BJ (cell line): ENCODE results near the gene FAAP24. TPM values are rescaled to one million over a fixed set of nuclear protein-coding genes. Genes with fewer than 3 reads are reported as not detected.
"Not testable (repeated sequence)": the region's sequence is repeated elsewhere in the genome, so short reads cannot be mapped to it uniquely, and the experiment has no call there.

Source experiments
- CTCF ChIA-PET: fragments of 350-600 bp; formaldehyde crosslinking; extraction: SDS; loops from one replicate; lab custom pipeline; 2021; ENCODE audit warnings: antibody characterized with exemption, inconsistent platforms; lab: Yijun Ruan, JAX
- POLR2A ChIA-PET: fragments of 300-600 bp; sonication (Branson Sonifier 250); formaldehyde crosslinking; extraction: SDS; loops from one replicate; lab custom pipeline; 2021; ENCODE audit warnings: antibody characterized with exemption; lab: Charles Lee
- DNase-seq: peaks from one replicate; pipeline ENCODE4 v3.0.0-alpha.2; 2011; ENCODE audit warnings: low read depth
- H3K27me3 ChIP-seq: 2 replicates; pipeline ENCODE4 v1.6.0; 2011; ENCODE audit warnings: low read length; ENCODE audit not compliant: control insufficient read depth, insufficient read depth
- H3K36me3 ChIP-seq: 2 replicates; pipeline ENCODE4 v1.5.1; 2011; ENCODE audit warnings: low read length; ENCODE audit not compliant: control insufficient read depth, insufficient read depth
- H3K4me3 ChIP-seq: 2 replicates; pipeline ENCODE4 v1.5.1; 2011; ENCODE audit warnings: low read depth, mild to moderate bottlenecking, control low read depth, low read length
- polyA plus RNA-seq: library from polyadenylated mRNA; depleted of rRNA; stranded (reverse); fragments of >200 nt; gene quantifications from 2 replicates; pipeline ENCODE4 v1.2.3, GENCODE V29; 2011; rRNA removed
- TF ChIP-seq, protein P1 (sequence below): IDR thresholded peaks from 2 replicates; pipeline ENCODE4 v1.5.1; 2011; ENCODE audit warnings: low read depth, mild to moderate bottlenecking, control low read depth, inconsistent platforms, low read length, moderate library complexity; ENCODE audit not compliant: insufficient read depth

FAAP24 gene
- polyA plus RNA-seq, 1 experiment = 5.5 TPM

- Histone ChIP-seq H3K27me3 (no peaks in the 10 kb centered on the region), H3K36me3 (peaks cover 1% of the 10 kb centered on the region; the same call in 1 of the 2 replicates), H3K4me3 (no peak overlapping the region)
- ChIA-PET POLR2A (no interaction called here), CTCF (interaction anchor here (0.6 to 0.8 kb wide), 2 partner anchors 18 to 1160 kb away, joined by 3 read pairs; no protein-coding TSS in a partner anchor)
- DNase-seq = no peak
- TF ChIP-seq, protein P1, sequence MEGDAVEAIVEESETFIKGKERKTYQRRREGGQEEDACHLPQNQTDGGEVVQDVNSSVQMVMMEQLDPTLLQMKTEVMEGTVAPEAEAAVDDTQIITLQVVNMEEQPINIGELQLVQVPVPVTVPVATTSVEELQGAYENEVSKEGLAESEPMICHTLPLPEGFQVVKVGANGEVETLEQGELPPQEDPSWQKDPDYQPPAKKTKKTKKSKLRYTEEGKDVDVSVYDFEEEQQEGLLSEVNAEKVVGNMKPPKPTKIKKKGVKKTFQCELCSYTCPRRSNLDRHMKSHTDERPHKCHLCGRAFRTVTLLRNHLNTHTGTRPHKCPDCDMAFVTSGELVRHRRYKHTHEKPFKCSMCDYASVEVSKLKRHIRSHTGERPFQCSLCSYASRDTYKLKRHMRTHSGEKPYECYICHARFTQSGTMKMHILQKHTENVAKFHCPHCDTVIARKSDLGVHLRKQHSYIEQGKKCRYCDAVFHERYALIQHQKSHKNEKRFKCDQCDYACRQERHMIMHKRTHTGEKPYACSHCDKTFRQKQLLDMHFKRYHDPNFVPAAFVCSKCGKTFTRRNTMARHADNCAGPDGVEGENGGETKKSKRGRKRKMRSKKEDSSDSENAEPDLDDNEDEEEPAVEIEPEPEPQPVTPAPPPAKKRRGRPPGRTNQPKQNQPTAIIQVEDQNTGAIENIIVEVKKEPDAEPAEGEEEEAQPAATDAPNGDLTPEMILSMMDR = no peak
Observed at GRCh38 chr19:33022472-33023116, 50.6 kb downstream of the FAAP24 start.

GRCh38 chr19:33024398-33024797 is 52.4 kb downstream of the FAAP24 start:
- no peak overlapping the region for H3K4me3 ChIP-seq
- no peaks in the 10 kb centered on the region for H3K27me3 ChIP-seq
- TF ChIP-seq, protein P1 = no peak
- ChIA-PET CTCF (no interaction called here), POLR2A (no interaction called here)
- no peak for DNase-seq
- H3K36me3 ChIP-seq = peaks cover 1% of the 10 kb centered on the region; the same call in 1 of the 2 replicates

DNA sequence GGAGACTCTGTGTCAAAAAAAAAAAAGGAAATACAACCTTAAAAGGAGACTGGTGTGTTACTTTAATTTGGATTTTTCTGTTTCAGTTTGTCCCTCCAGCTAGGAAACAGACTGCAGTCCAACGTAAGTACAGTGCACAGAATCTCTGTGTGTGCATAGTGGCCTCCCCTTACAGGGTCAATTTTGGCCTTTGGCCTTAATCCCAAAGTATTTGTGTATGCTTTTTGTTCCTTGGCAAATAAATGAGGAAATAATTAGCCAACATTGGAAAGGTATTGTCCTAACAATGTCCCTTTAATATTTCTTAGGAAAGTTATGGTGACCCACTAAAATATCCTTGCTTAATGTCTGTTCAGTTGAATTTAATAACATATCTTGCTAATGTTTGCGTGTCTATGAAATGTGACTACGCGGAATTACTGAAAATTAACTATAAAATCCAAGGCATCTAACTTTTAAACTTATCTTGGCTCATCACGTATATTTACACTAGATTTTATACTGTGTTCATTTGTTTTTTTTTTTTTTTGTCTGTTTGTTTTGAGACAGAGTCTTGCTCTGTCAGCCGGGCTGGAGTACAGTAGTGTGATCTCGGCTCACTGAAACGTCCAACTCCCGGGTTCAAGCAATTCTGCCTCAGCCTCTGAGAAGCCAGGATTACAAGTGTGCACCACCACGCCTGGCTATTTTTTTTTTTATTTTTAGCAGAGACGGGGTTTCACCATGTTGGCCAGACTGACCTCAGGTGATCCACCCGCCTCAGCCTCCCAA is 53.6 kb downstream of the FAAP24 start:
- DNase-seq, CTCF ChIA-PET, POLR2A ChIA-PET: not testable (repeated sequence)

DNA sequence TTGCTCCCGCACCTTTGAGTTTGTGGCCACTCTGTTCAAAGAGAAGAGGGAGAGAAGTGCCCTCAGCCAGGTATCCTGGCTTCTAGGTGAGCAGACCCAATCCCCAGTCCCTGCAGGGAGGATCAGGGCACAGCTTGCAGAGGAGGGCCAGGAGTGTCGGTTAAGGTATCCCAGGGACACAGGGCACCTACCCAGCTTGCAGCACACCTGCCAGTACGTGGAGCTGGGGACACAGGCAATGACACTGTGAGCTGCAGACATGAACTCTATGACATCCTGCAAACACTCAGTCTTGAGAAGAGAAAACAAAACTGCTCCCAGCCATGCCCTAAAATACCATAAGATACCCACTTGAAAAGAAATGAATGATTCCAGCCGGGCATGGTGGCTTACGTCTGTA is 54.6 kb downstream of the FAAP24 start:
- CTCF ChIA-PET, DNase-seq, H3K4me3 ChIP-seq, H3K36me3 ChIP-seq, H3K27me3 ChIP-seq, POLR2A ChIA-PET: not testable (repeated sequence)

More for the DNA sequence above, 53.6 kb downstream of the FAAP24 start:
- H3K27me3 ChIP-seq, H3K36me3 ChIP-seq, H3K4me3 ChIP-seq: not testable (repeated sequence)

Other genes starting within 250 kb of the FAAP24 start
- not detected in 2 replicates for gene SLC7A9, start 102.5 kb upstream of the FAAP24 start, polyA plus RNA-seq
- gene CEP89, start 284 bp upstream of the FAAP24 start, polyA plus RNA-seq = 14.8 and 18.3 TPM in 2 replicates
- 7.8 and 9.9 TPM in 2 replicates for gene RHPN2, start 92.6 kb downstream of the FAAP24 start, polyA plus RNA-seq
- 7.2 and 8.7 TPM in 2 replicates for gene GPATCH1, start 108.9 kb downstream of the FAAP24 start, polyA plus RNA-seq
- not detected in 2 replicates for gene WDR88, start 159.9 kb downstream of the FAAP24 start, polyA plus RNA-seq
- 11.5 and 16.1 TPM in 2 replicates for gene LRP3, start 222.1 kb downstream of the FAAP24 start, polyA plus RNA-seq